ENCODE measurements around the gene RAB15. TPM values are rescaled to one million over a fixed set of nuclear protein-coding genes. Genes with fewer than 3 reads are reported as not detected.

Gene RAB15
- total RNA-seq, 2 donors from 2014 or later: 3.2 to 7.8 TPM

- H3K27me3 ChIP-seq (replicated peaks; ENCODE audit: insufficient read depth): no peaks in the 10 kb centered on the region
Observed at GRCh38 chr14:64990296-64990695, 18.2 kb upstream of the RAB15 start.

GRCh38 chr14:64987438-64987767 lies 15.3 kb upstream of the RAB15 start:
- H3K27ac ChIP-seq: peak overlapping the region; percentile 64 to 69

More at GRCh38 chr14:64990296-64990695, 18.2 kb upstream of the RAB15 start:
- ATAC-seq (ENCODE audit: insufficient number of reproducible peaks, low FRiP score, low read depth) (no peak), DNase-seq (ENCODE audit: low spot score) (no peak)
- TF ChIP-seq CTCF (IDR thresholded peaks at IDR 0.05): no peak
- peaks cover 7 to 14% of the 10 kb centered on the region in 2 donors for H3K4me1 ChIP-seq (ENCODE audit: control insufficient read depth in 1 of 2, low read depth in 2 of 2)
- H3K36me3 ChIP-seq: no peaks in the 10 kb centered on the region
- no peak overlapping the region for H3K27ac ChIP-seq
- H3K4me3 ChIP-seq: no peak overlapping the region
- H3K9me3 ChIP-seq: no peaks in the 10 kb centered on the region

GRCh38 chr14:64986648-64987437 lies 14.7 kb upstream of the RAB15 start, which contains the start of gene FNTB:
TSS of gene FNTB (plus strand) at chr14:64986895. CDS start at chr14:64986954, 59 bp downstream.
- TF ChIP-seq CTCF (IDR thresholded peaks at IDR 0.05): peak; percentile 65
- Histone ChIP-seq H3K4me3 (peak within 1 kb of the TSS; percentile 85), H3K27ac (peak within 1 kb of the TSS; percentile 64 to 69), H3K36me3 (no peaks in the 10 kb centered on the region), H3K4me1 (ENCODE audit: control insufficient read depth in 1 of 2, low read depth in 2 of 2) (peaks cover 7 to 17% of the 10 kb centered on the region in 2 donors), H3K9me3 (no peaks in the 10 kb centered on the region), H3K27me3 (replicated peaks; ENCODE audit: insufficient read depth) (no peaks in the 10 kb centered on the region)
- ATAC-seq (ENCODE audit: insufficient number of reproducible peaks, low FRiP score, low read depth): peak; percentile 96
- peak; percentile 85 for DNase-seq (ENCODE audit: low spot score)

More at GRCh38 chr14:64987438-64987767, 15.3 kb upstream of the RAB15 start:
- H3K4me1 ChIP-seq (ENCODE audit: control insufficient read depth in 1 of 2, low read depth in 2 of 2): peaks cover 7 to 17% of the 10 kb centered on the region in 2 donors
- ATAC-seq (ENCODE audit: insufficient number of reproducible peaks, low FRiP score, low read depth) (no peak), DNase-seq (ENCODE audit: low spot score) (no peak)
- no peaks in the 10 kb centered on the region for H3K9me3 ChIP-seq
- no peak for TF ChIP-seq CTCF (IDR thresholded peaks at IDR 0.05)
- H3K36me3 ChIP-seq: no peaks in the 10 kb centered on the region
- H3K27me3 ChIP-seq (replicated peaks; ENCODE audit: insufficient read depth): no peaks in the 10 kb centered on the region
- peak overlapping the region; percentile 85 for H3K4me3 ChIP-seq

GRCh38 chr14:64983439-64984310 lies 11.5 kb upstream of the RAB15 start:
- Histone ChIP-seq H3K27ac (no peak overlapping the region), H3K36me3 (no peaks in the 10 kb centered on the region), H3K4me1 (ENCODE audit: control insufficient read depth in 1 of 2, low read depth in 2 of 2) (peaks cover 7 to 17% of the 10 kb centered on the region in 2 donors), H3K4me3 (peak overlapping the region; percentile 48), H3K27me3 (replicated peaks; ENCODE audit: insufficient read depth) (no peaks in the 10 kb centered on the region), H3K9me3 (no peaks in the 10 kb centered on the region)
- DNase-seq (ENCODE audit: low spot score) (no peak), ATAC-seq (ENCODE audit: insufficient number of reproducible peaks, low FRiP score, low read depth) (no peak)
- peak; percentile 57 for TF ChIP-seq CTCF (IDR thresholded peaks at IDR 0.05)

Data from thoracic aorta (tissue), 2 donors.